Stimulated activated CD4-positive, alpha-beta T cell treated with anti-CD3 and anti-CD28 coated beads, Interleukin-1b, Interleukin-23, amount 100 ng/mL, for 4 hours (primary cell): Measurements from ENCODE around the gene KCNQ1.

Experiments used
- DNase-seq, 2 donors: peaks; one replicate each; pipeline ENCODE4 v3.0.0-alpha.2; 2020; ENCODE audit warnings: low read depth in 2 of 2

Gene KCNQ1

GRCh38 chr11:2459796-2460531 lies 15.2 kb downstream of the KCNQ1 start:
- DNase-seq = no peak

DNA sequence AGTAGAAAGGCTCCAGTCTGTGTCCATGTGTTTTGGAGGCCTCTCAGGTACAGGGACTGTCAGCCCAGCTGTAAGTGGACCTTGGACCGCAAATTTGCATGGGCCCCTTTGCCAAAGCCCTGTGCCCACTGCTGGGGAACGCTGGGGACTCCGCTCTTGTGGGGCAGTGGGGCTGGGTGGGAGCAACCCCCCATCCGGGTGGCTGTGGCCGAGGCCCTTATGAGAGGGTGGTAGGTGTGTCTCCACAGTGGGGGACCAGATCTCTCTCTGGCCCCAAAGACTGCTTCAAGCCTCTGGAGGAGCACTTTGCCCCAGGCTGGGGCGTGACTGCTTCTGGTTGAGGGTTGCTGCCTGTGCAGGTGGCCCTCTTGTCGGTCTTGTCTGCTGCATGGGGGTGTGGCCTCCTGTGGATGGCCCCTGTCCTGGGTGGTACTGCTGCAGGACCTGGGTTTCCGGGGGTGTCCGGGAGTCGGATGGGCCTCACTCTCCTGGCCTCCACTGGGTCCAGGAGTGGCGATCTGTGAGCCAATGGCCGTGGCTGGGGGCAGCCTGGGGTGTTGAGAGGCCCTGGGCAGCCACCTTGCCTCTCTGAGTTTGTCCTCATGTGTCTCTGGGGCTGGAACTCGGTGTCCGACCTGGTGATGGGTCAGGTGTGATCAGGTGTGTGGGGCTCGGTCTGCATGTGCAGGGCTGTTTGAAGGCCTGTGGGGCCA lies 15.9 kb downstream of the KCNQ1 start:
- DNase-seq = no peak

DNA sequence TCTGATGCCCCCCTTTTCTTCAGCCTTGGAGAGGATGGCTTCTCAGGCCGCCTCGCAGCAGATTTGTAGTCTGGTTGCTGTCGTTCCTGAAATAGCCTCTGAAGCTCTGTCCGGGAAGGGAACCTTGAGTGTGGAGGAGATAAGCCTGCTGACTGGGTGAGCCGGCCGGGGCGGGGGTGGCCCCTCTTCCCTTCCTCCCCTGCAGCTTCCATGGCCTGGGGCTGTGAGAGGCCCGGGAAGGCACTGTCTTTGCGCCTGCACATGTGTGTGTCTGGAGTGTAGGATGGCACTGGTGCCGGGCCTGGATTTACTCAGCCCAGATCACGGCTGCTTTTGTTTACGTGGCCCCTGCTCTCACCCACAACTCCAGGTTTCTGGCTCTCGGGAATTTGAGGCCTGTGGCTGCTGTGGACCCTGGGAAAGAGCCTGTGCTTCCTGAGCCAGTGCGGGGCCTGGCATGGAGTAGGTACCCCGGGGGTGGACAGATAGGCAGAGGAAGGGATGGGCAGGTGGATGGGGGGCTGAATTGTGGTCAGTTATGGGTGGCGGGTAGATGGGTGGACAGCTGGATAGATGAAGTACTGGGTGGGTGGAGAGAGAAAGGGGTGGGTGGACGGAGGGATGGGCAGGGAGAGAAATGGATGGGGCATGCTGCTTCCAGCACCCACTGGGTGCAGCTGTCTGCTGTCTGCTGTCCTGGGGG lies 16.6 kb downstream of the KCNQ1 start:
- DNase-seq = no peak

DNA sequence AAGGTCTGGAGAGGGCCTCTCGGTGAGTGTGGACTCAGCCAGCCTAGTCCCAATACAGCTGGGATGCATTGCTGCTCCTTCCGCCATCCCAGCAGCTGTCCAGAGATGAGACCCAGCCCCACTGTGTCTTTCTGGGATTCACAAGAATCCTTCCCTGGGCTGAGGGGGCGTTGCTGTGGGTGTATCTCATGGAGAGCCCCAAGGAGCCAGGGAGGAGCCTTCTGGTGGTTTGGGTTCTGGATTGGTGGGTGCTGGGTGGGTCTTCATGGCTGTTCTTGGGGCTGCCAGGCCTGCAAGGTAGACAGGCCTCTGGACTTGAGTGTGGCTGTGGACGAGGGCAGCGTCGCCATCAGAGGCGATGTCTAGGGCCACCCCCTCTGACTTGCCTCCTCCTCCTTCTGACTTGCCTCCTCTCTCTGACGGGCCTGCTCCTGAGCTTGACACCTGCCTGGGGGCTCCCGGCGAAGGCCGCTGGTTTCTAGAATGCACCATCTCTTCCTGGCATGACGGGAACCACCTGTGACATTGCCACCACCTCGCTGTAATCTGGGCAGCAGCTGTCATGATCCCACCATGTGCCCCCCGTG lies 17.2 kb downstream of the KCNQ1 start:
- no peak for DNase-seq

DNA sequence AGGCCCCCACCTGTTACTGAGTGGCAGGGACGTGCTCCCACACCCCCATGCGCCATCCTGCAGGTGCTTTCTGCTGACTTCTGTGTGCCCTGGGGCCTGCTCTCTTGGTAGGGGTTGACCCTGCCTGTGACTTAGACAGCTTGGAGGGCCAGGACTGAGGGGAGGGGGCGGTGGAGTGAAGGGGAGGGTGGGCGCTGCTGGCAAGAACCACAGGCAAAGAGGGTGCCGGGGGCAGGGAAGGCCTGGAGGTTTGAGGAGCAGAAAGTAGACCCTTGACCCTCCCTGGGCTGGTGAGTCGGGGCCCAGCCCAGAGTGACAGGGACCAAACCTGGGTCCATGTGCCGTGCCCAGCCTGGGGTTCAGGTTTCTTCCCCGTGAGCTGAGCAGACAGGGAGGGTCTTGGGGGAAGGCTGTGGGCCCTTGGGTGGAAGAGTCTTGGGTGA lies 17.8 kb downstream of the KCNQ1 start:
- no peak for DNase-seq

DNA sequence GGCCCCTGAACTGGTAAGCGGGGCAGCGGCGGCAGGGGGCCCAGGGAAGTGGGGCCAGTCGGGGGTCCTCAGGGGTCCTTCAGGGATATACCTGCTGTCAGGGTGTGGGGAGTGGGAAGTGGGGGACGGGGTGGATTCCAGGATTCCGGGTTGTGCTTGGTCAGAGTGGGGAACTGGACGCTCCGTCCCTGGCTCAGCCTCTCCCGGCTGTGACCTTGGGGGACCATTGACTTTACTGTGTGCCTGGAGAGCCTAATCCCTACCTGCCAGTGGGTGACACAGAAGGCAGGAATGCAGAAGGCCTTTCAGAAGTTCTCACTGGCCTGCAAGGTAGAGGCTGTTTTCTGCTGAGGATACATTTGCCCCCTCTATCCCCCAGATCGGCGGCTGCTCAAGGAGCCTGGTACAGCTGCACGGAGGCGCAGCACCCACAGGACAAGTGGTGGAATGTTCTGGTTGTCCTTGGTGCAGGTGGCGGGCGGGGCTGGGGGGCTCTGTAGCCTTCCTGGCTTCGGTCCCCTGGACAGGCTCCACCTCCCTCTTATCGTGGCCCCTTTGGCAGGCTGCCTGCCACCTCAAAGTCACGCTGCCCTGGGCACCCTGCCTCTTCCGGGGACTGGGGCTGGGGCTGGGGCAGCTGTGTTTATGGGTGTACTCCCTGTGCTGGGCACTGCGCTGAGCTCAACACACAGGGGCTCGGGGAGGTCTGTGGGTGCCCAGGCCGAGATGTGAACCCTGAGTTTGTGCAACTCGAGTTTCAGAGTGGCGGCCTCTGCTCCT lies 18.4 kb downstream of the KCNQ1 start:
- no peak for DNase-seq

- DNase-seq = no peak
These were observed 19.0 kb downstream of the KCNQ1 start for GRCh38 chr11:2463766-2464277.

GRCh38 chr11:2464451-2465165 lies 19.8 kb downstream of the KCNQ1 start:
- no peak for DNase-seq

- no peak for DNase-seq
These were observed 20.6 kb downstream of the KCNQ1 start for GRCh38 chr11:2465202-2466068.

- no peak for DNase-seq
These were observed 21.4 kb downstream of the KCNQ1 start for GRCh38 chr11:2466069-2466801.

GRCh38 chr11:2466869-2467694 lies 22.3 kb downstream of the KCNQ1 start:
- DNase-seq = no peak

DNA sequence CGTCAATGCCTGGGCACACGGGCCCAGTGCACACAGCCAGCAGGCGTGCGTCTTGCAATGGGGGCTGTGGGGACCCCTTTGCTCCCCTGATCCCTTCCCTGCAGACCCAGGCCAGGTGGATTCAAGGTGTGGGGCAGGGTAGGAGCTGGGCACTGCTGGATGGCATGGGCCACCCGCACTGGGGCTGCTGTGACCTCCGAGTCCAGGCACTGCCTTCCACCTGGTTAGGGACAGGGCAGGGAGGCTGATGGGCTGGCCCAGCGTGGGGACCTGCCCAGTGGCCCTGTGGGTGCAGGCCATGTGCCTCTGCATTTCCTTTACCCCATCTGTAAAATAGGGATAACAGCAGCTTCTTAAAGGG lies 22.9 kb downstream of the KCNQ1 start:
- DNase-seq = no peak

- no peak for DNase-seq
These were observed 23.8 kb downstream of the KCNQ1 start for GRCh38 chr11:2468363-2469235.

DNA sequence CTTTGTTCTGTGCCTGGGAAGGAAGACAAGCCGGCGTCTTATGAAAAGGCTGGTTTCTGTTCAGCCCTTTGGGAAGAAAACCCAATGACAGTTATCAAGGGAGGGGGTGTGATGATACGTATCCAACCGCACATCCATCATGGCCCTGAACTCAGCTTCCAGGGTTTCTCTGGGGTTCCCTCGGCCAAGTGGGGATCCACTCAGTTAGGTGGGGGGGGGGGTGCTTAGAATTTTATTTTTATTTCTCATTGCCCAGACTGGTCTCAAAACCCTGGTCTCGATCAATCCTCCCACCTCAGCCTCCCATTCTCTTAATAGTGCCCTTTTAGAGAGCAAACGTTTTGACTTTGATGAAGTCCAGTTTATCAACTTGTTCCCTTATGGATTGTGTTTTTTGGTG lies 25.7 kb downstream of the KCNQ1 start:
- no peak for DNase-seq

DNA sequence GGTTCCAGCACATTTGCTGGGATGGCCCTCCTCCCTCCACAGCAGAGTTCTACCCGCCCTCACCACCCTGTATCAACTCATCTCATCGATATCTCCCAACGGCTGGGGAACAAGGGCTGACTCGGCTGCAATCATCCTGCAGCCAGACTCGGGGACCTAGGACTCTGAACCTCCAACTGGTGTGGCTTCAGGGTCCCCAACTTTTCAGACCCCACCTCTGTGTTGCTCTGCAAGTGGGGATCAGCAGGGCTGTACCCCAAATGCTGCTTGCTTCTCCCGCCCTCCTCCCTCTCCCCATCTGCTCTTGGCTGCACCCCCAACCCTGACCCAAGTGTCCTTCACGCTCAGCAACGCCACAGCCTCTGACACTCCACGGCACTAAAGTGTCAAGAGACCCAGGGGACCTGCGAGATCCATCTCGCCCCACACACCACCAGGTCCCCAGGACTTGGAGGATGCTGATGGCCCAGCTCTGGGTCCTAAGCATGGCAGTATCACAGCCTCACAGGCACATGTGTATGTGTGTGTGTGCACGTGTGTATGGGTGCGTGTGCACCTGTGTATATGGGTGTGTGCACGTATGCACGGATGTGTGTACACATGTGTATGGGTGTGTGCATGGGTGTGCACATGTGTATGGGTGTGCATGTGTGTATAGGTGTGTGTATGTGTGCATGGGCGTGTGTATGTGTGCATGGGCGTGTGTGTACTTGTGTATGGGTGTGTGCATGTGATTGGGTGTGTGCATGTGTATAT lies 26.4 kb downstream of the KCNQ1 start:
- DNase-seq = no peak

DNA sequence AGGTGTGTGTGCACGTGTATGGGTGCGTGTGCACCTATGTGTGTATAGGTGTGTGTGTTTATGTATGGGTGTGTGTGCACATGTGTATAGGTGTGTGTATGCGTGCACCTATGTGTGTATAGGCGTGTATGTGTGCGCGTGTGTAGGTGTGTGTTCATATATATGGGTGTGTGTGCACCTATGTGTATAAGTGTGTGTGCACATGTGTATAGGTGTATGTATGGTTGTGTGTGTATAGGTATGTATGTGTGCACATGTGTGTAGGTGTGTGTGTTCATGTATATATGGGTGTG lies 26.9 kb downstream of the KCNQ1 start:
- DNase-seq = no peak
